ENCODE data around the gene LYZL1.
"Not testable (repeated sequence)": the region's sequence is repeated elsewhere in the genome, so short reads cannot be mapped to it uniquely, and the experiment has no call there.

The LYZL1 gene

DNA sequence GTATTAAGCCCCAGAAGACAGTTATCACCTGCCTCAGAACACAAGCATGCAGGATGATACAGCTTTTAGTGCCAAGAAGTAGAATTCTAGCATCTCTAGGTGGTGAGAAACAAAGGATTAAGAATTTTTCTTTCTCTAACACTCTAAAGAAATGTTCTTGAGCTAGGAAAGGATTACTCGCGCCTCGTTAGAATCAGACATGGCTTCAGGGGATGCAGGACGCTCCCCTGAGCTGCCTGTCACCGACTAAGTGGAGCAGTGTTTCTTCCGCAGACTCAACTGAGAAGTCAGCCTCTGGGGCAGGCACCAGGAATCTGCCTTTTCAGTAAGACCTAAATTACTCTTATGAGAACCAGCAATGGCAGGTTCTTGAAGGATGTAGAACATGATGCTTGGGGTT lies at the start of gene LYZL1:
TSS of gene LYZL1 (plus strand) at position 165 of the 400 bp plus-strand sequence. CDS start 2,798 bp downstream, outside the sequence.
- DNase-seq (ENCODE audit: extremely low spot score); POLR2A ChIA-PET; CTCF ChIA-PET: not testable (repeated sequence)

DNA sequence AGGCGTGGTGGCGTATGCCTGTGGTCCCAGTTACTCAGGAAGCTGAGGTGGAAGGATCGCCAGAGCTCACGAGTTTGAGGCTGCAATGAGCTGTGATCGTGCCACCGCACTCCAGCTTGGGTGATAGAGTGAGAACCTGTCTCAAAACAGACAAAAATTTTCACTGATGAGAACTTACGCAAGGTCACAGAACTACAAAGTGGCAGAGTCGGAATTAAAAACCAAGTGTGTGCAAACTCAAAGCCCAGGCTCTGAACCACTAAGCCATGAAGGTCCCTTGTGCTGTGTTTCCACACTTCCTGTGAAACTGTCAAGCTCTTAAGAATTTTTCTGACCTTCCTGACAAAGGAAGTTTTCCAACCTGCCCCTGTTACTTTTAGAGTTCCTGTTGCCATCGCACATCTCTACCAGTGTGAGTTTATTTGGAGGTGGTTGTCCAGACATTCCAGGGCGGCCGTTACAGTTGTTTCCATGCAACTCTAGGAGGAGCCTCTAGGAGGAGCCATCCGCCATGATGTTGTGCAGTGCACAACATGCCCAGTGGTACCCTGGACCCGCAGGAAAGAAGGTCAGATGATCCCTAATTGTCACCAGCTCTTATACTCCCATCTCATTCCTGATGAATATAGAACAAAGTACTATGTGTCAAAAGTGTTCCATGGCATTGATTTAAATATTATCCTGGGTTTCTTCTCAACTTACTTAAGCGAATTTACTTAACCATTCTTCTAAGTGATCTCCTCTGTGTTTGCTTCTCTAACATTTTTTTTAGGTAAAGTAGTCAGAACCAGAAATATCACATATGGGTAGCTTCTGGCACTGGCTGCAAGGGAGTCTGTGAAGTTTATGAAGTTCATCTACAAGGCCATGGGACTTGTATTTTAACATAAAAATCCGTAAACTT lies 49.0 kb upstream of the LYZL1 start:
- CTCF ChIA-PET: interaction anchor here (0.5 to 3.1 kb wide), 13 partner anchors 8 to 134 kb away, joined by 3 to 25 read pairs (median 4); no protein-coding TSS in a partner anchor
- DNase-seq (ENCODE audit: extremely low spot score): peak; percentile 59

DNA sequence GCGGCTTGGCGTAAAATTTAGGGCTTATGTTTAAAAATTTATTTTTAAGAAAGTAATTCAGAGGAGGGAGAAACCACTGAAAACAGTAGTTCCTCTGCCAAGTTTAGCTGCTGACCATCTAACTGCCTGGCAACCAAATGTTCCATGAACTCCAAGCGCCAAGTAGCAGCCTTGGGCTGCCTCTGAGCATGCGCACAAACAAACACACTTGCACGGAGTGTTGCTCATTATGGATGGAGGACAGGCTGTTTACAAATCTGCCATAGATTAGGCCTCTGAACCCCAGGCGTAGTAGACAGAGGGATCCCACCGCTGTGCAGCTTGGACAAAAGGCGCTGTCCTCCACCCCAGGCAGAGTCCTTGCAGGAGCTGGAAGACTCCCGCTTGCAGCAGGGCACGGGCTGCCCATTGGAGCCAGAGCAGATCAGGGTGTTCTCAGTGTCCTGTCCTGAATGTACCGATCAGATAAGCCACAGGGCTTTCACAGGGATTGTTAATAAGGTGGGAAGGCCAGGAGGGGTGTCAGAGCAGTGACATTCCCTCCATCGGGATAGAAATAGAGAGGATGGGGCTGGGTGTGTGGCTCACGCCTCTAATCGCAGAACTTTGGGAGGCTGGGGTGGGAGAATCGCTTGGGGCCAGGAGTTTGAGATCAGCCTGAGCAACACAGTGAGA lies 47.7 kb upstream of the LYZL1 start:
- ChIA-PET CTCF (interaction anchor here (0.7 to 3.1 kb wide), 3 partner anchors 12 to 132 kb away, joined by 6 to 25 read pairs (median 20); no protein-coding TSS in a partner anchor), POLR2A (no interaction called here)
- no peak for TF ChIP-seq FOXK2 (IDR thresholded peaks at IDR 0.05)
- TF ChIP-seq, protein P1, sequence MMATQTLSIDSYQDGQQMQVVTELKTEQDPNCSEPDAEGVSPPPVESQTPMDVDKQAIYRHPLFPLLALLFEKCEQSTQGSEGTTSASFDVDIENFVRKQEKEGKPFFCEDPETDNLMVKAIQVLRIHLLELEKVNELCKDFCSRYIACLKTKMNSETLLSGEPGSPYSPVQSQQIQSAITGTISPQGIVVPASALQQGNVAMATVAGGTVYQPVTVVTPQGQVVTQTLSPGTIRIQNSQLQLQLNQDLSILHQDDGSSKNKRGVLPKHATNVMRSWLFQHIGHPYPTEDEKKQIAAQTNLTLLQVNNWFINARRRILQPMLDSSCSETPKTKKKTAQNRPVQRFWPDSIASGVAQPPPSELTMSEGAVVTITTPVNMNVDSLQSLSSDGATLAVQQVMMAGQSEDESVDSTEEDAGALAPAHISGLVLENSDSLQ (IDR thresholded peaks at IDR 0.05): no peak
- no peak for TF ChIP-seq SP1 (IDR thresholded peaks at IDR 0.05)
- no peak for TF ChIP-seq FOXM1 (IDR thresholded peaks at IDR 0.05; ENCODE audit: borderline replicate concordance)
- no peak for TF ChIP-seq ZNF384 (IDR thresholded peaks at IDR 0.05)
- TF ChIP-seq TARDBP (IDR thresholded peaks at IDR 0.05): no peak
- no peak for TF ChIP-seq LEF1 (IDR thresholded peaks at IDR 0.05; ENCODE audit: borderline replicate concordance)
- TF ChIP-seq L3MBTL2 (conservative IDR thresholded peaks at IDR 0.05): no peak
- TF ChIP-seq ARNT (IDR thresholded peaks at IDR 0.05): no peak
- TF ChIP-seq BHLHE40 (IDR thresholded peaks at IDR 0.05; ENCODE audit: borderline replicate concordance): no peak
- no peak for TF ChIP-seq HDGF (IDR thresholded peaks at IDR 0.05; ENCODE audit: borderline replicate concordance)
- no peak for DNase-seq (ENCODE audit: extremely low spot score)

More for the DNA sequence above, 49.0 kb upstream of the LYZL1 start:
- no peak for TF ChIP-seq ZNF384 (IDR thresholded peaks at IDR 0.05)
- TF ChIP-seq ELF4 (IDR thresholded peaks at IDR 0.05): no peak
- no peak for TF ChIP-seq FOXA1 (IDR thresholded peaks at IDR 0.05)
- TF ChIP-seq TARDBP (IDR thresholded peaks at IDR 0.05): no peak
- TF ChIP-seq L3MBTL2 (conservative IDR thresholded peaks at IDR 0.05): no peak
- no peak for TF ChIP-seq FOXK2 (IDR thresholded peaks at IDR 0.05)
- no peak for TF ChIP-seq SP1 (IDR thresholded peaks at IDR 0.05)
- TF ChIP-seq CTBP1 (IDR thresholded peaks at IDR 0.05; ENCODE audit: borderline replicate concordance): no peak
- TF ChIP-seq SUZ12 (IDR thresholded peaks at IDR 0.05): no peak
- no peak for TF ChIP-seq NFRKB (IDR thresholded peaks at IDR 0.05)
- TF ChIP-seq FOXM1 (IDR thresholded peaks at IDR 0.05; ENCODE audit: borderline replicate concordance): no peak
- no peak for TF ChIP-seq ARNT (IDR thresholded peaks at IDR 0.05)
- TF ChIP-seq, protein P1 (IDR thresholded peaks at IDR 0.05): no peak
- TF ChIP-seq LEF1 (IDR thresholded peaks at IDR 0.05; ENCODE audit: borderline replicate concordance): no peak
- no peak for TF ChIP-seq BHLHE40 (IDR thresholded peaks at IDR 0.05; ENCODE audit: borderline replicate concordance)
- POLR2A ChIA-PET: interaction anchor here (1.1 kb wide), 1 partner anchor 65 kb away, joined by 3 read pairs; no protein-coding TSS in a partner anchor

DNA sequence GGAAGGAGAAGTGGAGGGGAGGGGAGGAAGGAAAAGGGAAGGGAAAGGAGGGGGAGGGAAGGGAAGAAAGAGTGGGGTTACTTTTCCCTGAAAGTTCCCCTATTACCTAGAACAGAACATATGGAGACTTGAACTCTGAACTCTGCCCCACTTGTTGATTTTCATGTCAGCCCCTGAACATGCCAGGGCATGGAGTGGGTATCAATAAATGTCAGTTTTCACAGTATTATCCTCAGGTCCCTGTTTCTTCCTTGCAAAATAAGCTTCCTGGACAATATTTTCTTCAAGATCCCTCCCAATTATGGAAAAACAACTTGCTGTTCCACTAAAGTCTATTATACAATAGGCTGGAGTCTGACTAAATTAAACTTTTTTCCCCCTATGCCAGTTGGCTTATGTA lies 46.9 kb upstream of the LYZL1 start:
- no peak for TF ChIP-seq L3MBTL2 (conservative IDR thresholded peaks at IDR 0.05)
- TF ChIP-seq ELF4 (IDR thresholded peaks at IDR 0.05): no peak
- TF ChIP-seq FOXK2 (IDR thresholded peaks at IDR 0.05): no peak
- no peak for TF ChIP-seq FOXM1 (IDR thresholded peaks at IDR 0.05; ENCODE audit: borderline replicate concordance)
- no peak for TF ChIP-seq ZNF384 (IDR thresholded peaks at IDR 0.05)
- no peak for TF ChIP-seq BHLHE40 (IDR thresholded peaks at IDR 0.05; ENCODE audit: borderline replicate concordance)
- no peak for TF ChIP-seq SP1 (IDR thresholded peaks at IDR 0.05)
- no peak for TF ChIP-seq TARDBP (IDR thresholded peaks at IDR 0.05)
- TF ChIP-seq, protein P1 (IDR thresholded peaks at IDR 0.05): no peak
- TF ChIP-seq HDGF (IDR thresholded peaks at IDR 0.05; ENCODE audit: borderline replicate concordance): no peak
- CTCF ChIA-PET: no interaction called here

DNA sequence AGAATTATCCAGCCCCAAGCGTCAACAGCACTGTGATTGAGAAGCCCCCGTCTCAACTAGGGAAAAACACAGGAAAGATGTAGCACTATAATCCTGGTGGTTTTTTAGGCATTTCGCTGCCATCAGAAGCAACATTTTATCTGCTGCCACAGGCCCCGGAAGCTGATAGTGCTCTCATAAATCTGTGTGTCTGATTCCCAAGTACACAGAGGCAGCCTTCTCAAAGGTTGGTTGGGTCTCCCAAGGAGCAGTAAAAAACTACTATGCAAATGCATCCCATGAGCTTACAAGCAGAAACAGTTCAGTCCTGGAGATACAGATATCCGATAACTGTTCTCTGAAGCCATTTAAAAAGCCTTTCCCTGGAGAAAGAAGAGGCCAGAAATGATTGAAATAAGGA lies 45.8 kb upstream of the LYZL1 start:
- no peak for DNase-seq (ENCODE audit: extremely low spot score)
- TF ChIP-seq FOXA1 (IDR thresholded peaks at IDR 0.05) (no peak), TARDBP (IDR thresholded peaks at IDR 0.05) (no peak), FOXK2 (IDR thresholded peaks at IDR 0.05) (no peak), LEF1 (IDR thresholded peaks at IDR 0.05; ENCODE audit: borderline replicate concordance) (no peak), CTBP1 (IDR thresholded peaks at IDR 0.05; ENCODE audit: borderline replicate concordance) (no peak), ZNF384 (IDR thresholded peaks at IDR 0.05) (no peak), SUZ12 (IDR thresholded peaks at IDR 0.05) (no peak), FOXM1 (IDR thresholded peaks at IDR 0.05; ENCODE audit: borderline replicate concordance) (no peak), BHLHE40 (IDR thresholded peaks at IDR 0.05; ENCODE audit: borderline replicate concordance) (no peak), HDGF (IDR thresholded peaks at IDR 0.05; ENCODE audit: borderline replicate concordance) (no peak), NFRKB (IDR thresholded peaks at IDR 0.05) (no peak), L3MBTL2 (conservative IDR thresholded peaks at IDR 0.05) (no peak), SP1 (IDR thresholded peaks at IDR 0.05) (no peak), ARNT (IDR thresholded peaks at IDR 0.05) (no peak), ELF4 (IDR thresholded peaks at IDR 0.05) (no peak)
- TF ChIP-seq, protein P1 (IDR thresholded peaks at IDR 0.05): no peak
- POLR2A ChIA-PET: interaction anchor here (0.7 to 1.0 kb wide), 2 partner anchors 10 to 62 kb away, joined by 3 to 4 read pairs; no protein-coding TSS in a partner anchor
- CTCF ChIA-PET: interaction anchor here (0.6 to 1.9 kb wide), 7 partner anchors 11 to 114 kb away, joined by 3 to 13 read pairs (median 3); no protein-coding TSS in a partner anchor

More for the DNA sequence above, 46.9 kb upstream of the LYZL1 start:
- POLR2A ChIA-PET: no interaction called here
- DNase-seq (ENCODE audit: extremely low spot score): no peak
